Measurements from ENCODE around the gene DDX54.

The DDX54 gene

GRCh38 chr12:113108308-113108707 lies 77.0 kb downstream of the DDX54 start:
- H3K4me3 ChIP-seq (replicated peaks; ENCODE audit: low read depth, low read length): no peak overlapping the region
- DNase-seq (ENCODE audit: extremely low read depth, low read depth): no peak
- TF ChIP-seq CTCF (IDR thresholded peaks at IDR 0.05; ENCODE audit: low read depth, low read length, missing control alignments): no peak

Data from HFF-Myc (cell line).